Activated CD8-positive, alpha-beta T cell treated with anti-CD3 and anti-CD28 coated beads, Interleukin-2, amount 10 ng/mL, durations not matched to agents 7 days and 5 days (primary cell): ENCODE data around the gene PDIA4. TPM values are rescaled to one million over a fixed set of nuclear protein-coding genes. Genes with fewer than 3 reads are reported as not detected.

Experiments
- ATAC-seq: fragments of 150-1000 bp; cut with Tn5 transposase; one replicate; pipeline ENCODE4 v1.10.0; 2021; ENCODE audit warnings: moderate library complexity
- CTCF ChIA-PET: fragments of 350-600 bp; sonication (Branson Sonifier 250); formaldehyde crosslinking; loops from one replicate; lab custom pipeline; 2021; ENCODE audit warnings: antibody characterized with exemption; lab: Charles Lee
- POLR2A ChIA-PET: fragments of 350-600 bp; sonication (Branson Sonifier 250); formaldehyde crosslinking; loops from one replicate; lab custom pipeline; 2021; ENCODE audit warnings: antibody characterized with exemption; lab: Charles Lee
- DNase-seq: peaks from one replicate; pipeline ENCODE4 v3.0.0-alpha.2; 2020
- H3K27ac Mint-ChIP-seq: one replicate; pipeline ENCODE4 v1.8.0; 2021; ENCODE audit warnings: mild to moderate bottlenecking, mixed read lengths
- H3K27me3 Mint-ChIP-seq: one replicate; pipeline ENCODE4 v1.8.0; 2021; ENCODE audit warnings: low read depth, mixed read lengths
- H3K36me3 Mint-ChIP-seq: one replicate; pipeline ENCODE4 v1.8.0; 2021; ENCODE audit warnings: low read depth, mixed read lengths
- H3K4me1 Mint-ChIP-seq: one replicate; pipeline ENCODE4 v1.8.0; 2021; ENCODE audit warnings: low read depth, mixed read lengths
- H3K4me3 Mint-ChIP-seq: one replicate; pipeline ENCODE4 v1.8.0; 2021; ENCODE audit warnings: mild to moderate bottlenecking, mixed read lengths
- H3K9me3 Mint-ChIP-seq: one replicate; pipeline ENCODE4 v1.8.0; 2022; ENCODE audit warnings: mixed read lengths; ENCODE audit not compliant: insufficient read depth
- total RNA-seq, 2 experiments: library from RNA; stranded (reverse); gene quantifications; one replicate each; pipeline ENCODE4 v1.2.3, GENCODE V29; 2021

PDIA4 gene
- total RNA-seq, 2 experiments from 2014 or later, result 90.6 to 92.2 TPM

GRCh38 chr7:149011491-149011890 lies 16.8 kb downstream of the PDIA4 start:
- peaks cover 6% of the 10 kb centered on the region for H3K4me1 Mint-ChIP-seq
- DNase-seq, result no peak
- ChIA-PET POLR2A (no interaction called here), CTCF (interaction anchor here (7.5 kb wide), 1 partner anchor 54 kb away, joined by 56 read pairs; no protein-coding TSS in a partner anchor)
- no peaks in the 10 kb centered on the region for H3K27me3 Mint-ChIP-seq
- no peak for ATAC-seq
- H3K36me3 Mint-ChIP-seq, result peaks cover 64% of the 10 kb centered on the region
- H3K9me3 Mint-ChIP-seq, result no peaks in the 10 kb centered on the region
- H3K27ac Mint-ChIP-seq, result no peak overlapping the region
- H3K4me3 Mint-ChIP-seq, result no peak overlapping the region

- no peak overlapping the region for H3K4me3 Mint-ChIP-seq
- peaks cover 10% of the 10 kb centered on the region for H3K4me1 Mint-ChIP-seq
- DNase-seq, result no peak
- no peaks in the 10 kb centered on the region for H3K9me3 Mint-ChIP-seq
- no peak overlapping the region for H3K27ac Mint-ChIP-seq
- ChIA-PET POLR2A (interaction anchor here (0.8 kb wide), 1 partner anchor 22 kb away, joined by 3 read pairs; no protein-coding TSS in a partner anchor), CTCF (interaction anchor here (1.0 to 7.5 kb wide), 3 partner anchors 55 to 63 kb away, joined by 3 to 56 read pairs (median 4); no protein-coding TSS in a partner anchor)
- ATAC-seq, result no peak
- H3K27me3 Mint-ChIP-seq, result no peaks in the 10 kb centered on the region
- peaks cover 63% of the 10 kb centered on the region for H3K36me3 Mint-ChIP-seq
Measured at GRCh38 chr7:149010451-149010850, 17.9 kb downstream of the PDIA4 start.

GRCh38 chr7:149009527-149009926 lies 18.8 kb downstream of the PDIA4 start:
- H3K9me3 Mint-ChIP-seq, result no peaks in the 10 kb centered on the region
- peaks cover 57% of the 10 kb centered on the region for H3K36me3 Mint-ChIP-seq
- CTCF ChIA-PET, result interaction anchor here (0.6 to 7.5 kb wide), 5 partner anchors 18 to 64 kb away, joined by 3 to 56 read pairs (median 3); no protein-coding TSS in a partner anchor
- H3K4me1 Mint-ChIP-seq, result peaks cover 7% of the 10 kb centered on the region
- POLR2A ChIA-PET, result no interaction called here
- no peaks in the 10 kb centered on the region for H3K27me3 Mint-ChIP-seq
- peak overlapping the region; percentile 46 for H3K27ac Mint-ChIP-seq
- ATAC-seq, result no peak
- H3K4me3 Mint-ChIP-seq, result no peak overlapping the region
- no peak for DNase-seq

GRCh38 chr7:149007611-149008010 lies 20.7 kb downstream of the PDIA4 start:
- Mint-ChIP-seq H3K27ac (no peak overlapping the region), H3K4me3 (no peak overlapping the region), H3K9me3 (no peaks in the 10 kb centered on the region), H3K36me3 (peaks cover 57% of the 10 kb centered on the region), H3K4me1 (peaks cover 3% of the 10 kb centered on the region), H3K27me3 (no peaks in the 10 kb centered on the region)
- no peak for DNase-seq
- ChIA-PET POLR2A (interaction anchor here (0.6 to 0.9 kb wide), 2 partner anchors 20 to 92 kb away, joined by 3 read pairs; no protein-coding TSS in a partner anchor), CTCF (interaction anchor here (0.6 to 7.5 kb wide), 12 partner anchors 9 to 66 kb away, joined by 3 to 56 read pairs (median 3); no protein-coding TSS in a partner anchor)
- no peak for ATAC-seq

GRCh38 chr7:149007146-149007545 lies 21.2 kb downstream of the PDIA4 start:
- H3K27me3 Mint-ChIP-seq, result no peaks in the 10 kb centered on the region
- no peak for DNase-seq
- ATAC-seq, result no peak
- peaks cover 54% of the 10 kb centered on the region for H3K36me3 Mint-ChIP-seq
- no peak overlapping the region for H3K4me3 Mint-ChIP-seq
- H3K9me3 Mint-ChIP-seq, result no peaks in the 10 kb centered on the region
- ChIA-PET POLR2A (interaction anchor here (0.6 to 0.9 kb wide), 2 partner anchors 20 to 92 kb away, joined by 3 read pairs; no protein-coding TSS in a partner anchor), CTCF (interaction anchor here (0.6 to 7.5 kb wide), 12 partner anchors 11 to 65 kb away, joined by 3 to 56 read pairs (median 3); no protein-coding TSS in a partner anchor)
- no peak overlapping the region for H3K27ac Mint-ChIP-seq
- H3K4me1 Mint-ChIP-seq, result peaks cover 3% of the 10 kb centered on the region

GRCh38 chr7:149006345-149006725 lies 22.0 kb downstream of the PDIA4 start:
- H3K27ac Mint-ChIP-seq, result no peak overlapping the region
- POLR2A ChIA-PET, result no interaction called here
- H3K27me3 Mint-ChIP-seq, result no peaks in the 10 kb centered on the region
- ATAC-seq (no peak), DNase-seq (no peak)
- H3K9me3 Mint-ChIP-seq, result no peaks in the 10 kb centered on the region
- H3K4me1 Mint-ChIP-seq, result peaks cover 3% of the 10 kb centered on the region
- no peak overlapping the region for H3K4me3 Mint-ChIP-seq
- CTCF ChIA-PET, result interaction anchor here (1.0 to 7.5 kb wide), 14 partner anchors 13 to 119 kb away, joined by 3 to 56 read pairs (median 5); partner anchors contain the start of genes PDIA4 and ZNF425
- peaks cover 51% of the 10 kb centered on the region for H3K36me3 Mint-ChIP-seq

GRCh38 chr7:149005427-149006344 lies 22.6 kb downstream of the PDIA4 start:
- Mint-ChIP-seq H3K27ac (no peak overlapping the region), H3K4me3 (no peak overlapping the region), H3K36me3 (peaks cover 45% of the 10 kb centered on the region), H3K27me3 (no peaks in the 10 kb centered on the region), H3K4me1 (peaks cover 3% of the 10 kb centered on the region), H3K9me3 (no peaks in the 10 kb centered on the region)
- ChIA-PET POLR2A (interaction anchor here (0.5 to 1.1 kb wide), 5 partner anchors 20 to 141 kb away, joined by 3 to 5 read pairs (median 4); no protein-coding TSS in a partner anchor), CTCF (interaction anchor here (0.5 to 3.6 kb wide), 33 partner anchors 10 to 305 kb away, joined by 3 to 46 read pairs (median 4); partner anchors contain the start of genes PDIA4 and ZNF425)
- peak; percentile 87 for DNase-seq
- ATAC-seq, result peak; percentile 86

- peaks cover 39% of the 10 kb centered on the region for H3K36me3 Mint-ChIP-seq
Measured at GRCh38 chr7:149004405-149005370, 23.6 kb downstream of the PDIA4 start.

GRCh38 chr7:149003560-149004305 lies 24.6 kb downstream of the PDIA4 start:
- CTCF ChIA-PET, result interaction anchor here (1.2 to 2.5 kb wide), 2 partner anchors 10 to 62 kb away, joined by 4 to 12 read pairs; no protein-coding TSS in a partner anchor
- Mint-ChIP-seq H3K27me3 (no peaks in the 10 kb centered on the region), H3K4me1 (peaks cover 3% of the 10 kb centered on the region), H3K9me3 (no peaks in the 10 kb centered on the region), H3K36me3 (peaks cover 35% of the 10 kb centered on the region), H3K27ac (peak overlapping the region; percentile 34), H3K4me3 (no peak overlapping the region)
- DNase-seq (no peak), ATAC-seq (no peak)
- POLR2A ChIA-PET, result no interaction called here

More at GRCh38 chr7:149004405-149005370, 23.6 kb downstream of the PDIA4 start:
- peaks cover 3% of the 10 kb centered on the region for H3K4me1 Mint-ChIP-seq
- no peak overlapping the region for H3K27ac Mint-ChIP-seq
- ATAC-seq, result no peak
- ChIA-PET CTCF (interaction anchor here (0.7 to 3.6 kb wide), 27 partner anchors 9 to 304 kb away, joined by 3 to 46 read pairs (median 4); partner anchors contain the start of genes PDIA4 and ZNF425), POLR2A (interaction anchor here (1.0 to 1.1 kb wide), 2 partner anchors 21 to 60 kb away, joined by 3 to 4 read pairs; no protein-coding TSS in a partner anchor)
- no peaks in the 10 kb centered on the region for H3K9me3 Mint-ChIP-seq
- DNase-seq, result no peak
- no peak overlapping the region for H3K4me3 Mint-ChIP-seq
- H3K27me3 Mint-ChIP-seq, result no peaks in the 10 kb centered on the region

GRCh38 chr7:149003018-149003417 lies 25.3 kb downstream of the PDIA4 start:
- peaks cover 3% of the 10 kb centered on the region for H3K4me1 Mint-ChIP-seq
- no peak overlapping the region for H3K4me3 Mint-ChIP-seq
- CTCF ChIA-PET, result interaction anchor here (1.2 to 2.5 kb wide), 2 partner anchors 10 to 63 kb away, joined by 4 to 12 read pairs; no protein-coding TSS in a partner anchor
- H3K9me3 Mint-ChIP-seq, result no peaks in the 10 kb centered on the region
- POLR2A ChIA-PET, result interaction anchor here (1.6 kb wide), 1 partner anchor 19 kb away, joined by 6 read pairs; no protein-coding TSS in a partner anchor
- ATAC-seq (no peak), DNase-seq (no peak)
- H3K36me3 Mint-ChIP-seq, result peaks cover 35% of the 10 kb centered on the region
- no peaks in the 10 kb centered on the region for H3K27me3 Mint-ChIP-seq
- H3K27ac Mint-ChIP-seq, result no peak overlapping the region
